A549 (cell line): ENCODE results near the gene MAP2K6.

Experiments used
- CHD2 ChIP-seq: fragments of 150-350 bp; IDR thresholded peaks from 2 replicates; pipeline ENCODE4 v1.6.1; 2014; ENCODE audit warnings: low read length; ENCODE audit not compliant: partially characterized antibody
- CTCF ChIP-seq: fragments of >200 bp; sonication (Bioruptor Twin); formaldehyde crosslinking; IDR thresholded peaks from 3 replicates; pipeline ENCODE4 v1.5.1; 2016
- KDM1A ChIP-seq: fragments of 200-600 bp; sonication (generic); IDR thresholded peaks from 2 replicates; pipeline ENCODE4 v1.6.1; 2016; ENCODE audit warnings: low read depth, mild to moderate bottlenecking
- NPAS2 ChIP-seq: fragments of 250-450 bp; sonication (Bioruptor Pico); IDR thresholded peaks from 2 replicates; pipeline ENCODE4 v1.8.0; 2022; ENCODE audit warnings: mild to moderate bottlenecking, moderate library complexity, borderline replicate concordance
- PBX3 ChIP-seq: IDR thresholded peaks from 2 replicates; pipeline ENCODE4 v1.6.1; 2012
- POLR2A ChIP-seq: IDR thresholded peaks from 2 replicates; pipeline ENCODE4 v1.6.1; 2012; ENCODE audit warnings: mild to moderate bottlenecking, low read length
- POLR2AphosphoS2 ChIP-seq: conservative IDR thresholded peaks from 2 replicates; pipeline ENCODE4 v1.6.1; 2012; ENCODE audit warnings: low read length, improper control_type of control experiment, inconsistent platforms
- ZFP36 ChIP-seq: fragments of 450-650 bp; IDR thresholded peaks from 2 replicates; pipeline ENCODE4 v1.6.1; 2014; ENCODE audit warnings: borderline replicate concordance; ENCODE audit not compliant: partially characterized antibody
- ZSCAN20 ChIP-seq: fragments of 250-450 bp; sonication (Bioruptor Pico); IDR thresholded peaks from 2 replicates; pipeline ENCODE4 v1.8.0; 2022; ENCODE audit warnings: mild to moderate bottlenecking, moderate library complexity
- TF ChIP-seq, protein P1 (sequence below): fragments of 450-650 bp; IDR thresholded peaks from 2 replicates; pipeline ENCODE4 v1.6.1; 2014; ENCODE audit warnings: antibody characterized with exemption

GRCh38 chr17:69414408-69415274 is at the start of gene MAP2K6:
- TF ChIP-seq NPAS2: no peak
- TF ChIP-seq POLR2AphosphoS2: no peak
- no peak for TF ChIP-seq CTCF
- no peak for TF ChIP-seq ZSCAN20 (CRISPR knock-in tag)
- TF ChIP-seq KDM1A: no peak
- peak; percentile 68 for TF ChIP-seq POLR2A
- TF ChIP-seq ZFP36: no peak
- TF ChIP-seq CHD2: no peak
- TF ChIP-seq PBX3: no peak
- TF ChIP-seq, protein P1, sequence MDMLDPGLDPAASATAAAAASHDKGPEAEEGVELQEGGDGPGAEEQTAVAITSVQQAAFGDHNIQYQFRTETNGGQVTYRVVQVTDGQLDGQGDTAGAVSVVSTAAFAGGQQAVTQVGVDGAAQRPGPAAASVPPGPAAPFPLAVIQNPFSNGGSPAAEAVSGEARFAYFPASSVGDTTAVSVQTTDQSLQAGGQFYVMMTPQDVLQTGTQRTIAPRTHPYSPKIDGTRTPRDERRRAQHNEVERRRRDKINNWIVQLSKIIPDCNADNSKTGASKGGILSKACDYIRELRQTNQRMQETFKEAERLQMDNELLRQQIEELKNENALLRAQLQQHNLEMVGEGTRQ: no peak
